ENCODE measurements around the gene ZCCHC14.

GRCh38 chr16:87420026-87421002 lies 72.5 kb downstream of the ZCCHC14 start:
- TF ChIP-seq POLR2A (IDR thresholded peaks at IDR 0.05; ENCODE audit: low read depth, low read length) (no peak), POLR2AphosphoS5 (IDR thresholded peaks at IDR 0.05; ENCODE audit: low read depth, low read length) (no peak), TAF1 (IDR thresholded peaks at IDR 0.05; ENCODE audit: low read depth, low read length) (no peak), SPI1 (IDR thresholded peaks at IDR 0.05; ENCODE audit: low read depth, low read length) (no peak), PAX5 (IDR thresholded peaks at IDR 0.05; ENCODE audit: insufficient read depth, low read length, severe bottlenecking) (no peak), POU2F2 (IDR thresholded peaks at IDR 0.05; ENCODE audit: low read depth, low read length) (no peak)
